NCI-H187 (cell line): ENCODE measurements around the gene PUM1.
"Not testable (repeated sequence)": the region's sequence is repeated elsewhere in the genome, so short reads cannot be mapped to it uniquely, and the experiment has no call there.

Experiments used
- DNase-seq, 2 experiments: peaks; one replicate each; lab custom pipeline; 2025; lab: John Stamatoyannopoulos, UW

Gene PUM1

DNA sequence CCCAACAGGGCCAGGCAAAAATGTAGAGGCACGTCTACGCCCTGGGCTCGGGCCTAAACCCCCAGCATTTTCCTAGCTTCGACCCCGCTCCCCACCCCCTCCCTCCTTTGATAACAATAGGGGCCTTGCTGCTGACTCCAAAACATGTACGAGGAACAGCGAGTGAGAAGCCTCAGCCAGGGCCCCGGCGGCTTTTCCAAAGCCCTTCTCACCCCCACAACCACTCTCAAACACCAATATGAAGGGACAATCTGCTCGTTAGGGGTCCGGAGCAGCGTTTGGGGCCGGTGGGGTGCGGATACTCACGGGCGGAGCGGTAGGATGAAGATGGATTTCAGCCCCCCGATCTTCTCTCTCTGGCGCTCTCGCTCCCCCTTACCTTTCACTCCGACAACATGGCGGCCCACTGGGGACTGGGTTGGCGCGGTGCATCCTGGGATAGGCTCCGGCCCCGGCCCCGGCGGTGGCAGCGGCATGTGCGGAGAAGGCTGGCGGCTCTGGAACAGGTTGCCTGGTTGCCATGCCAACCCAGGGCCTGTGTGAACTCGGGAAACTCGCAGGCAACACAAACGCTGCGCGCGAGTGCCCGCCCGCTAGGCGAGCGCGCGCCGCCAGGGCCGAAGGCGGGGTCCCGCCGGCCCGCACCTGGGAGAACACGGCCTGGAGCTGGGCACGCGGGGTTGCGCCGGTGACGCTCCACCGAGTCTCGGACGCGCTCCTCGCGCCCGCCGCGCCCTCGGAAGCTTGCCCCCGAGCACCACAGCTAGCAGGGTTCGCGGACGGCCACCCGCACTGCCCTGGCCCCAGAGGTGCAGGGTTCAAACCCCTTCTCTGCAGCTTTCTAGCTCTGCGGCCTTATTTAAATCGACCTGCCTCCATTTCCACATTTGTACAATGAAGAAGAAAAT, at the start of gene PUM1:
TSS of gene PUM1 (minus strand) at position 408 of the 908 bp plus-strand sequence. CDS start 6,151 bp downstream, outside the sequence.
- peak; percentile 90 to 94 for DNase-seq

GRCh38 chr1:31112266-31112935, 46.9 kb upstream of the PUM1 start:
- DNase-seq, result no peak

- no peak for DNase-seq
Measured at GRCh38 chr1:31111290-31111951, 45.9 kb upstream of the PUM1 start.

DNA sequence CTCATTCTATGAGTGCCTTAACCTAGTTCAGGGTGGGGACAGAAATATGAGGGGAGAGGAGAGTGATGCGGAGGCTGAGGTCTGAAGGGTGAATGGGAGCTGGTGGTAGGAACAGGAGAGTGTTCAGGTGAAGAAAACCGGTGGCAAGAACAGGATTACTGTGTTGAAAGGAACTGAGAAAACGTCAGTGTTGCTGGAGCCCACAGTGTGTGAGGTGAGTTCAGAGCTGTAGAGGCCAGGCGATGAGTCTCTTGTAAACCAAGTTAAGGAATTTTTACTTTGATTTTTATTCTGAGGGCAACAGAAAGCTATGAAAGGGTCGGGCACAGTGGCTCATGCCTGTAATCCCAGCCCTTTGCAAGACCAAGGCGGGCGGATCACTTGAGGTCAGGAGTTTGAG, 45.3 kb upstream of the PUM1 start:
- no peak for DNase-seq

DNA sequence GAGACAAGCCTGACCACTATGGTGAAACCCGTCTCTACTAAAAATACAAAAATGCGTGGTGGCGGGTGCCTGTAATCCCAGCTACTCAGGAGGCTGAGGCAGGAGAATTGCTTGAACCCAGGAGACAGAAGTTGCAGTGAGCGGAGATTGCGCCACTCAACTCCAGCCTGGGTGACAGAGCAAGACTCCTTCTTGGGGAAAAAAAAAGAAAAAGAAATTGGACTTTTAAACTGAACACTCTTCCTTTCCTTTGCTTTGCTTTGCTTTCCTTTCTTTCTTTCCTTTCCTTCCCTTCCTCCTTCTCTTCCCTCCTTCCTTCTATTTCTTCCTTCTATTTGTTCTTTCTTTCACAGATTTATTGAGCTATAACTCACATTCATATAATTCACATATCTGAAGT, 43.3 kb upstream of the PUM1 start:
- no peak for DNase-seq

DNA sequence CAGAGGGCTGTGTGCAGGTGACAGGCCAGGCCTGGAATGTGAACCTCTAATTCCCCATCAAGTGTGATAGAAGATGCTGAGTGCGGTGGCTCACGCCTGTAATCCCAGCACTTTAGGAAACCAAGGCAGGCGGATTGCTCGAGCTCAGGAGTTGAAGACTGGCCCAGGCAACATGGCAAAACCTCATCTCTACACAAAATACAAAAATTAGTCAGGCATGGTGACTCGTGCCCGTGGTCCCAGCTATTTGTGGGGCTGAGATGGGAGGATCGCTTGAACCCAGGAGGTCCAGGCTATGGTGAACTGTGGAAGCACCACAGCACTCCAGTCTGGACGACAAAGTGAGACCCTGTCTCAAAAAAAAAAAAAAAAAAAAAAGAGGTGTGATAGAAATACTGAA, 40.1 kb upstream of the PUM1 start:
- DNase-seq, result no peak

GRCh38 chr1:31102501-31102950, 37.0 kb upstream of the PUM1 start:
- no peak for DNase-seq

DNA sequence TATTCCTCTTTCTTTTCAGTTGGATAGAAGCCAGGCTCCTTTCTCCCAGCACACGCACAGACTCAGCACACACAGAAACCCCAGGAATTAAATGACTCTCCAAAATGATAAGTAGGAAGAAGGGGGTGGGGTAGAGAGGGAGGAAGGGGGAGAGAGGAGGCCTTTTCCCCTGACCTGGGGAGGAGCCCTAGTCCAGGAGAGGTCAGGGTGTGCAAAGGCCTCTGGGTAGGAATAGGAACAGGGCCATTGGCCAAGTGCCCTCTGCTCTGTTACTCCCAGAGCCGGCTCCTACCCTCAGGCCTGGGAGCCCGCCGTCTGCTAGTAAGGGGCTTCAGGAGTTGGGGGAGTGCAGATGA, 35.6 kb upstream of the PUM1 start:
- peak in 1 of 2 experiments; percentile 4 for DNase-seq

DNA sequence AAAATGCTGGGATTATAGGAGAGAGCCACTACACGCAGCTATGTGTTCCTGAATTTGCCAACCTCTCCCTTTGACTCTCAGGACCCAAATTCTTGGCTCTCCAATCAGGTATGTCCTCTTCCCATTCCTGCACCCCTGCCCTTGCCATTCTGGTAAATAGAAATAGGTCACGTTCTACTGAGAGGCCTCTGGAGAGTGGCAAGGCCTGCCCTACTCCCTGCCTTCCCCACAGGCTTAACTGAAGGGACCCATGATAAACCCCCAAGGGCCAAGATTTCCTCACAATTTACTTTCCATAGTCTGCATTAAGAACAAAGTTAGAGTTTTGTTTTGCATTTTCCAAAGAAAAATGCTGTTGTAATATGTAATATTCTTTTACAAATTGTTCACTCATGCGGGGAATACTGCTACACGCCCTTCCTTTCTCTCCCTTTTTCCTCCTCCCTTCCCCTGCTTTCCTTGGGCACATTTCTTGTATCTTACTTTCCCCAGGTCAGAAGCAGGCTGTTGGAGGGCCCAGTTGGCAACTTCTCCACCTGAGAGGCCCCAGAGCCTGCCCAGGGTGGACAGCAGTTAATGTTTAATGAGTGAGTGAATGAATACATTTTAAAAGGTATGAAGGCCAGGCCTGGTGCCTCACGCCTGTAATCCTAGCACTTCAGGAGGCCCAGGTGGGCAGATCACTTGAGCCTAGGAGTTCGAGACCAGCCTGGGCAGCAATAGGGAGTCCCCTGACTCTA, 33.9 kb upstream of the PUM1 start:
- DNase-seq, result no peak

DNA sequence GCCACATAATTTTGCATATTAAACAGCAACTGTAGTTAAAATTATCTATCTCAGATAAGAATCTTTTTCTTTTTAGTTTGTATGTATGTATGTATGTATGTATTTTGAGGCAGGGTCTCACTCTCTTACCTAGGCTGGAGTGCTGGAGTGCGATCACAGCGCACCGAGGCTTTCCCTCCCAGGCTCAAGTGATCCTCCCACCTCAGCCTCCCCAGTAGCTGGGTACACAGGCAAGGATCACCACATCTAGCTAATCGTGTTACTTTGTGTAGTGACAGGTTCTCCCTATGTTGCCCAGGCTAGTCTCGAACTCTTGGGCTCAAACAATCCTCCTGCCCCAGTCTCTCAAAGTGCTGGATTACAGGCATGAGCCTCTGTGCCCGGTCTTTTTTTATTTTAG, 30.5 kb upstream of the PUM1 start:
- DNase-seq, result no peak

DNA sequence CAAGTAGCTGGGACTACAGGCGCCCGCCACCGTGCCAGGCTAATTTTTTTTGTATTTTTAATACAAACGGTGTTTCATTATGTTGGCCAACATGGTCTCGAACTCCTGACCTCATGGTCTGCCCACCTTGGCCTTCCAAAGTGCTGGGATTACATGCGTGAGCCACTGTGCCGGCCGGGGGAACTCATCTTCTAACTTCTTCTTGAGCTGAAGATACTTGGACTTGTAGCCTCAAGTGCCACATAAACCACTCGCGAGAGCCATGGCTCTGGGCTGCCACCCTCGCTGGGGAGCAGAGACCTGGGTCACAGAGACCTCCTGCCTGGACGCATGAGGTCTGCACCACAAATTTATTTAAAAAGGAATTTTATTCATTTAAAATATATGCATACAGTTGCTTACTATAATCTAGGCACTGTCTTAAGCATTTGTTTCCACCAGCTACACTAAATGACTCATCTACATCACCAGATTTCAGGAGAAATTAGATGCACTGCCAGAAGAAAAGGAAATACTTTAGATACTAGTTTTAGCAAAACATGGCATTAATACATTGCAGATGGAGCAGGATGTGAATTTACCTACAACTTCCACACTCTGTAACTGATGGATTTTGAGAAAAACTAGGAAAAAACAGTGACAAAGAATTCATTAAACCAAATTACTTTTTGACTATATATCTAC, 29.9 kb upstream of the PUM1 start:
- no peak for DNase-seq

DNA sequence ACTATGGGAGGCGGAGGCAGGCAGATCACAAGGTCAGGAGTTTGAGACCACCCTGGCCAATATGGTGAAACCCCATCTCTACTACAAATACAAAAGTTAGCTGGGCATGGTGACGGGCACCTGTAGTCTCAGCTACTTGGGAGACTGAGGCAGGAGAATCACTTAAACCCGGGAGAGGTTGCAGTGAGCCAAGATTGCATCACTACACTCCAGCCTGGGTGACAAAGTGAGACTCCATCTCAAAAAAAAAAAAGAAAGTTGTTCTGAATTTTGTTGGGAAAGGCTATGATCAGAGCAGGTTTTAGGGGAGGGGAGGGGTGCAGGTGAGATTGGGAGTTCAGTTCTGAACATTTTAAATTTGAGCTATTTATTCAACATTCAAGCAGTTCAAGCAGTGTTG, 22.6 kb upstream of the PUM1 start:
- DNase-seq, result not testable (repeated sequence)

DNA sequence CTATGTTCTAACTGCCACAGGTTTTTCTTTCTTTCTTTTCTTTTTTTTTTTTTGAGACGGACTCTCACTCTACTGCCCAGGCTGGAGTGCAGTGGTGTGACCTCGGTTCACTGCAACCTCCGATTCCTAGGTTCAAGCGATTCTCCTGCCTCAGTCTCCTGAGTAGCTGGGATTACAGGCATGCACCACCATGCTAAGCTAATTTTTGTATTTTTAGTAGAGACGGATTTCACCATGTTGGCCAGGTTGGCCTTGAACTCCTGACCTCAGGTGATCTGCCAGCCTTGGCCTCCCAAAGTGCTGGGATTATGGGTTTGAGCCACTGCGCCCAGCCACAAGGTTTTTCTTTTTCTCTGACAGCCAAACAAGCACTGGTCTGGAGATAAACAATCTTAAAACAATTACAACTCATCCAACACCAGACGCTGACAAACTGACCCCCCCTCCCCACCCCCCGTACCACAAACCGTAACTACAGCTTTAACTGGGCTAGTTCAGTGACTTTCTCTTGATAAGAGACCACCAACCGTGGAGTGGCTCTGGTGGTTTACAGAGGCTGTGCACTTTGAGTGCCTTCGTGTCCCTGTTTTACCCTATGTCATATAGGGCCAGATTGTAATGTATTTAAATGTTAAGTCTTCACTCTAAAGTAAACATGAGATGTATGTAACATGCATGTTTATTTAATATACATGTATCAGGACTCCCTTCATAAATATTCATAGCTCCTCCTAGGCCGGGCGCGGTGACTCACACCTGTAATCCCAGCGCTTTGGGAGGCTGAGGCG, 19.5 kb upstream of the PUM1 start:
- DNase-seq, result no peak

DNA sequence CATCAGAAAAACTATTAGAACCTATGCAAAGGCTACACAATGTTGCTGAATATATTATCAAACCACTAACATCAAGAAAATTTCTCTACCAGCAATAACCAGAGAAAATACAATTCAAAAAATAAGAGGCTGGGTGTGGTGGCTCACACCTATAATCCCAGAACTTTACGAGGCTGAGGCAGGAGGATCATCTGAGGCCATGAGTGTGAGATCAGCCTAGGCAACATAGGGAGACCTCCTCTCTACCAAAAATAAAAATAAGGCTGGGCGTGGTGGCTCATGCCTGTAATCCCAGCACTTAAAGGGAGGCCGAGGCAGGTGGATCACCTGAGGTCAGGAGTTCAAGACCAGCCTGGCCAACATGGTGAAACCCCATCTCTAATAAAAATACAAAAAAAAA, 16.9 kb upstream of the PUM1 start:
- DNase-seq, result no peak

DNA sequence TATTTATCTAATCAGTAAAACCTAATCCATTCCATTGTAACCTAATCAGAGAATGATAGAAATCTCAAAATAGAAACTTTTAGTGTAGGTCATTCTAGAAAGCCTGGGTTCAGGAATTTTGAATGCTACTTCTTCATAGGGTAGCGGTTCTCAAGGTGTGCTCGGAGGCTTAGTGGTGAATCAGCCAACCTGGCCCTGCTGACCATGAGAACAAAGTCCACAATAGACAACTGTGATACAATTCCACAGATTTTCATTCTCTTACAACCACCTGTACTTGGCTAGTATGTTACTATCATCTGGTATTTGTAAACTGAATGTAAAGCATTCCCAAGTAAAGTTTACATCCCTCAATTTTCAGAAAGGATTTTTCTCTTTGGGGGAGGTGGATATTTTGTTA, 7.5 kb upstream of the PUM1 start:
- no peak for DNase-seq

- DNase-seq, result no peak
Measured at GRCh38 chr1:31072304-31072746, 6.8 kb upstream of the PUM1 start.

DNA sequence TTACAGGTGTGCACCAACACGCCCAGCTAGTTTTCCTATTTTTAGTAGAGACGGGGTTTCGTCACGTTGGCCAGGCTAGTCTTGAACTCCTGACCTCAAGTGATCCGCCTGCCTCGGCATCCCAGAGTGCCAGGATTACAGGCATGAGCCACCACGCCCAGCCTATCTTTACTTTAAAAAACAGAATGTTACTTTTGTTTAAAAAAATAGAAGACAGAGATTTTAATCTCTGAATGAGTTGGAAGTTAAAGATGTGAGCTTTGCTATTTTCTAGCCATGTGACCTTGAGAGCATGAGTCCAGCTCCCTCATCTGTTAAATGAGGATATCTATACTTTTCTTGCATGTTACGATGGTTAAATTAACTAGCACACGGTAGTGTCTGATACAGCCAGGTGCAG, 3.9 kb upstream of the PUM1 start:
- no peak for DNase-seq

- no peak for DNase-seq
Measured at GRCh38 chr1:31064718-31065309, 703 bp downstream of the PUM1 start.

- no peak for DNase-seq
Measured at GRCh38 chr1:31064111-31064717, 1.3 kb downstream of the PUM1 start.

- DNase-seq, result no peak
Measured at GRCh38 chr1:31063631-31064030, 1.9 kb downstream of the PUM1 start.
